WTC11 (cell line): ENCODE measurements around the gene SYT5. TPM values are rescaled to one million over a fixed set of nuclear protein-coding genes. Genes with fewer than 3 reads are reported as not detected.
"Not testable (repeated sequence)": the region's sequence is repeated elsewhere in the genome, so short reads cannot be mapped to it uniquely, and the experiment has no call there.

ENCODE experiments used
- ATAC-seq: fragments of 200-7000 bp; cut with Tn5 transposase; 2 replicates; pipeline ENCODE4 v1.10.0; 2021; ENCODE audit warnings: mild to moderate bottlenecking, moderate library complexity
- CTCF ChIA-PET: fragments of 300-600 bp; sonication (Branson Sonifier 250); formaldehyde crosslinking; loops from one replicate; lab custom pipeline; 2021; ENCODE audit warnings: antibody characterized with exemption; lab: Charles Lee
- POLR2A ChIA-PET: fragments of 350-600 bp; sonication (Branson Sonifier 250); formaldehyde crosslinking; loops from one replicate; lab custom pipeline; 2021; ENCODE audit warnings: antibody characterized with exemption; lab: Charles Lee
- DNase-seq: peaks from one replicate; pipeline ENCODE4 v3.0.0; 2021; ENCODE audit warnings: low spot score
- H3K27ac Mint-ChIP-seq: 2 replicates; pipeline ENCODE4 v1.8.0; 2021; ENCODE audit warnings: mixed read lengths
- H3K27me3 Mint-ChIP-seq: 2 replicates; pipeline ENCODE4 v1.8.0; 2021; ENCODE audit warnings: low read depth, mild to moderate bottlenecking, moderate library complexity, mixed read lengths
- H3K36me3 Mint-ChIP-seq: 2 replicates; pipeline ENCODE4 v1.8.0; 2021; ENCODE audit warnings: mixed read lengths
- H3K4me1 Mint-ChIP-seq: 2 replicates; pipeline ENCODE4 v1.8.0; 2022; ENCODE audit warnings: mixed read lengths
- H3K4me3 Mint-ChIP-seq: 2 replicates; pipeline ENCODE4 v1.8.0; 2021; ENCODE audit warnings: mild to moderate bottlenecking, moderate library complexity, mixed read lengths
- H3K9me3 Mint-ChIP-seq: 2 replicates; pipeline ENCODE4 v1.8.0; 2021; ENCODE audit warnings: mixed read lengths
- ETV6 ChIP-seq: sonication (generic); formaldehyde crosslinking; IDR thresholded peaks from 2 replicates; pipeline ENCODE4 v1.8.1; 2022; ENCODE audit warnings: mild to moderate bottlenecking, missing genetic modification reagents
- FOXJ3 ChIP-seq: sonication (generic); formaldehyde crosslinking; IDR thresholded peaks from 2 replicates; pipeline ENCODE4 v1.9.0; 2021; ENCODE audit warnings: missing genetic modification reagents, mild to moderate bottlenecking, borderline replicate concordance
- FOXK1 ChIP-seq: sonication (generic); formaldehyde crosslinking; IDR thresholded peaks from 2 replicates; pipeline ENCODE4 v1.8.0; 2022; ENCODE audit warnings: mild to moderate bottlenecking, moderate library complexity, missing genetic modification reagents
- HMGA2 ChIP-seq: fragments of 250-450 bp; sonication (Bioruptor Pico); IDR thresholded peaks from 2 replicates; pipeline ENCODE4 v1.4.0; 2021; ENCODE audit warnings: mild to moderate bottlenecking, moderate library complexity
- IRF2 ChIP-seq: sonication (generic); formaldehyde crosslinking; IDR thresholded peaks from 2 replicates; pipeline ENCODE4 v1.8.0; 2022; ENCODE audit warnings: low read depth, missing genetic modification reagents, borderline replicate concordance
- MLX ChIP-seq: sonication (generic); formaldehyde crosslinking; IDR thresholded peaks from 2 replicates; pipeline ENCODE4 v1.8.1; 2023; ENCODE audit warnings: mild to moderate bottlenecking, missing genetic modification reagents, moderate library complexity
- MXD4 ChIP-seq: fragments of 250-450 bp; sonication (Bioruptor Pico); IDR thresholded peaks from 2 replicates; pipeline ENCODE4 v1.8.0; 2021; ENCODE audit warnings: mild to moderate bottlenecking, moderate library complexity, borderline replicate concordance
- NFYB ChIP-seq: sonication (generic); formaldehyde crosslinking; conservative IDR thresholded peaks from 2 replicates; pipeline ENCODE4 v1.8.0; 2022; ENCODE audit warnings: low read depth, missing genetic modification reagents
- NR3C1 ChIP-seq: sonication (generic); formaldehyde crosslinking; conservative IDR thresholded peaks from 2 replicates; pipeline ENCODE4 v1.8.1; 2023; ENCODE audit warnings: low read depth, mild to moderate bottlenecking, missing genetic modification reagents
- PRRX2 ChIP-seq: fragments of 250-450 bp; sonication (Bioruptor Pico); IDR thresholded peaks from 2 replicates; pipeline ENCODE4 v1.8.0; 2021; ENCODE audit warnings: mild to moderate bottlenecking
- SP1 ChIP-seq: sonication (generic); formaldehyde crosslinking; conservative IDR thresholded peaks from 2 replicates; pipeline ENCODE4 v1.8.1; 2022; ENCODE audit warnings: missing genetic modification reagents
- STAT6 ChIP-seq: sonication (generic); formaldehyde crosslinking; conservative IDR thresholded peaks from 2 replicates; pipeline ENCODE4 v1.8.1; 2023; ENCODE audit warnings: mild to moderate bottlenecking, low read depth, missing genetic modification reagents, moderate library complexity
- TEAD1 ChIP-seq: sonication (generic); formaldehyde crosslinking; IDR thresholded peaks from 2 replicates; pipeline ENCODE4 v1.8.0; 2022; ENCODE audit warnings: mild to moderate bottlenecking, missing genetic modification reagents
- USF2 ChIP-seq: sonication (generic); formaldehyde crosslinking; IDR thresholded peaks from 2 replicates; pipeline ENCODE4 v1.8.1; 2023; ENCODE audit warnings: mild to moderate bottlenecking, missing genetic modification reagents, moderate library complexity
- ZBTB43 ChIP-seq: sonication (generic); formaldehyde crosslinking; IDR thresholded peaks from 2 replicates; pipeline ENCODE4 v1.8.1; 2023; ENCODE audit warnings: mild to moderate bottlenecking, missing genetic modification reagents
- ZMAT4 ChIP-seq: fragments of 250-450 bp; sonication (Bioruptor Pico); IDR thresholded peaks from 2 replicates; pipeline ENCODE4 v1.9.0; 2021; ENCODE audit warnings: mild to moderate bottlenecking
- ZNF232 ChIP-seq: sonication (generic); formaldehyde crosslinking; IDR thresholded peaks from 2 replicates; pipeline ENCODE4 v1.8.0; 2022; ENCODE audit warnings: mild to moderate bottlenecking, missing genetic modification reagents
- ZNF396 ChIP-seq: fragments of 250-450 bp; sonication (Bioruptor Pico); IDR thresholded peaks from 2 replicates; pipeline ENCODE4 v1.8.0; 2021; ENCODE audit warnings: mild to moderate bottlenecking, moderate library complexity, borderline replicate concordance
- ZNF425 ChIP-seq: fragments of 250-450 bp; sonication (Bioruptor Pico); conservative IDR thresholded peaks from 2 replicates; pipeline ENCODE4 v1.9.0; 2021; ENCODE audit warnings: mild to moderate bottlenecking
- total RNA-seq: library from RNA; stranded (reverse); gene quantifications from 3 replicates; pipeline ENCODE4 v1.2.3, GENCODE V29; 2021

SYT5 gene
- total RNA-seq, 1 experiment from 2014 or later, result 0.77 TPM

- peak; percentile 62 for ATAC-seq
- Mint-ChIP-seq H3K27ac (peak overlapping the region; percentile 63; the same call in 1 of the 2 replicates), H3K27me3 (peaks cover 66% of the 10 kb centered on the region), H3K9me3 (peaks cover 18% of the 10 kb centered on the region), H3K4me3 (peak overlapping the region; percentile 84), H3K4me1 (peaks cover 23% of the 10 kb centered on the region), H3K36me3 (peaks cover 24% of the 10 kb centered on the region)
- ChIA-PET CTCF (interaction anchor here (0.6 to 2.3 kb wide), 9 partner anchors 10 to 498 kb away, joined by 3 to 37 read pairs (median 6); partner anchors contain the start of genes DNAAF3 and PPP1R12C), POLR2A (interaction anchor here (0.6 to 1.4 kb wide), 8 partner anchors 10 to 320 kb away, joined by 3 to 10 read pairs (median 4); partner anchors contain the start of genes UBE2S and ZNF628)
- peak; percentile 97 for DNase-seq
- TF ChIP-seq SP1 (CRISPR knock-in tag) (peak; percentile 50), MLX (no peak)
Observed at GRCh38 chr19:55156202-55157063, 23.7 kb downstream of the SYT5 start.

GRCh38 chr19:55155784-55156183 is 24.3 kb downstream of the SYT5 start:
- Mint-ChIP-seq H3K27me3 (peaks cover 65% of the 10 kb centered on the region), H3K9me3 (peaks cover 18% of the 10 kb centered on the region), H3K4me1 (peaks cover 24% of the 10 kb centered on the region), H3K4me3 (peak overlapping the region; percentile 84), H3K36me3 (peaks cover 27% of the 10 kb centered on the region)
- CTCF ChIA-PET, result interaction anchor here (0.9 to 2.3 kb wide), 8 partner anchors 9 to 499 kb away, joined by 3 to 37 read pairs (median 6); partner anchors contain the start of genes DNAAF3 and PPP1R12C
- POLR2A ChIA-PET, result interaction anchor here (0.9 to 1.4 kb wide), 4 partner anchors 9 to 321 kb away, joined by 4 to 10 read pairs (median 6); partner anchors contain the start of gene ZNF628
- not testable (repeated sequence) for H3K27ac Mint-ChIP-seq, DNase-seq, ATAC-seq

- Mint-ChIP-seq H3K27me3 (peaks cover 62% of the 10 kb centered on the region), H3K9me3 (peaks cover 18% of the 10 kb centered on the region), H3K27ac (no peak overlapping the region), H3K4me3 (no peak overlapping the region), H3K36me3 (peaks cover 27% of the 10 kb centered on the region), H3K4me1 (peaks cover 28% of the 10 kb centered on the region)
- ChIA-PET POLR2A (no interaction called here), CTCF (interaction anchor here (1.1 to 1.2 kb wide), 2 partner anchors 8 to 13 kb away, joined by 3 to 4 read pairs; no protein-coding TSS in a partner anchor)
- ATAC-seq, result no peak
- no peak for DNase-seq
- TF ChIP-seq FOXJ3 (CRISPR knock-in tag) (no peak), IRF2 (CRISPR knock-in tag) (no peak), ZMAT4 (CRISPR knock-in tag) (no peak), ETV6 (CRISPR knock-in tag) (no peak), ZNF232 (CRISPR knock-in tag) (no peak), ZNF396 (CRISPR knock-in tag) (no peak), PRRX2 (CRISPR knock-in tag) (no peak), MXD4 (CRISPR knock-in tag) (no peak), USF2 (no peak), STAT6 (no peak), FOXK1 (CRISPR knock-in tag) (no peak), NFYB (CRISPR knock-in tag) (no peak), ZBTB43 (CRISPR knock-in tag) (no peak), ZNF425 (CRISPR knock-in tag) (no peak), HMGA2 (CRISPR knock-in tag) (no peak), NR3C1 (CRISPR knock-in tag) (no peak), TEAD1 (no peak), MLX (no peak)
Observed at GRCh38 chr19:55153652-55154264, 26.3 kb downstream of the SYT5 start.
